Measurements from ENCODE around the gene CDIP1. TPM values are rescaled to one million over a fixed set of nuclear protein-coding genes. Genes with fewer than 3 reads are reported as not detected.
A peak's percentile ranks its signal among the peaks of the same experiment; 100 is the strongest.

The CDIP1 gene
- total RNA-seq, 4 donors from 2014 or later, result 16.2 to 40.2 (median 24.0) TPM

DNA sequence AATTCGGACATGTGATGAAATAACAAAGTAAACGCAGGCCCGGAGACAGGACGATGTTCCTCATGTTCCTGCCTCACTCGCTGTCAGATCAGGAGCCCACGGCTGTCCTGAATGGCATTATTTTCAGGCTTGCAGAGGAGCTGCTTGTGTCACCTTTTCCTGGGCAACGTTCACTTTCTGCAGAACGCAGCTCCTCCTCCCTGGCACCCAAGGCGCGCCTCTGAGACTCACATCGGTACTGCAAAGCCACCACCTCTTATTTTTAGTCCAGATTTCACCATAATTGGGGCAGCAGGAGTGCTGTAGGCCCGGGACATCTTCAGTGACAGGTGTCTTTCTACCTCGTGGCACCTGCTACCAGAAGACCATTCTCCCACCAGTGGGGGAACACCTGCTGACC, 9.6 kb upstream of the CDIP1 start:
- no peak for TF ChIP-seq EP300 (IDR thresholded peaks at IDR 0.05)
- TF ChIP-seq POLR2A (IDR thresholded peaks at IDR 0.05), result no peak
- TF ChIP-seq, protein P1, sequence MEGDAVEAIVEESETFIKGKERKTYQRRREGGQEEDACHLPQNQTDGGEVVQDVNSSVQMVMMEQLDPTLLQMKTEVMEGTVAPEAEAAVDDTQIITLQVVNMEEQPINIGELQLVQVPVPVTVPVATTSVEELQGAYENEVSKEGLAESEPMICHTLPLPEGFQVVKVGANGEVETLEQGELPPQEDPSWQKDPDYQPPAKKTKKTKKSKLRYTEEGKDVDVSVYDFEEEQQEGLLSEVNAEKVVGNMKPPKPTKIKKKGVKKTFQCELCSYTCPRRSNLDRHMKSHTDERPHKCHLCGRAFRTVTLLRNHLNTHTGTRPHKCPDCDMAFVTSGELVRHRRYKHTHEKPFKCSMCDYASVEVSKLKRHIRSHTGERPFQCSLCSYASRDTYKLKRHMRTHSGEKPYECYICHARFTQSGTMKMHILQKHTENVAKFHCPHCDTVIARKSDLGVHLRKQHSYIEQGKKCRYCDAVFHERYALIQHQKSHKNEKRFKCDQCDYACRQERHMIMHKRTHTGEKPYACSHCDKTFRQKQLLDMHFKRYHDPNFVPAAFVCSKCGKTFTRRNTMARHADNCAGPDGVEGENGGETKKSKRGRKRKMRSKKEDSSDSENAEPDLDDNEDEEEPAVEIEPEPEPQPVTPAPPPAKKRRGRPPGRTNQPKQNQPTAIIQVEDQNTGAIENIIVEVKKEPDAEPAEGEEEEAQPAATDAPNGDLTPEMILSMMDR (IDR thresholded peaks at IDR 0.05), result no peak
- no peak overlapping the region for H3K27ac ChIP-seq
- no peak for DNase-seq (ENCODE audit: low spot score in 2 of 2)
- H3K9me3 ChIP-seq, result no peaks in the 10 kb centered on the region
- 77 to 87% methylated on average over 13 of the region's 13 CpGs for WGBS, 2 donors
- H3K36me3 ChIP-seq, result no peaks in the 10 kb centered on the region
- H3K4me1 ChIP-seq, result no peaks in the 10 kb centered on the region
- H3K4me3 ChIP-seq, result no peak overlapping the region
- H3K27me3 ChIP-seq, result no peaks in the 10 kb centered on the region

DNA sequence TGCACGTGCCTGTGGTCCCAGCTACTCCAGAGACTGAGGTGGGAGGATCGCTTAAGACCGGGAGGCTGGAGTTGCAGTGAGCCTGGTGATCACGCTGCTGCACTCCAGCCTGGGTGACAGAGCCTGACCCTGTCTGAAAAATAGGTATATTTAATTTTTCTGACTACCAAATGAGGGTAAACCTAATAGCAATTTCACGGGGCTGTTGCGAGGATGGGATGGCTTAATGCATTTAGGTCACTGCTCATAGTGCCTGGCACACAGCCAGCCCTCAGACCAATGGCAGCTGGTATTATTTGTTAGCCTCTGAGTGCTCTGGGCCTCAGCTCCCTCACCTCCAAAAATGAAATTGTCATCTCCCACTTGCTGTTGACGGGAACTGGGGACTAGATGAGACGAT, 5.9 kb upstream of the CDIP1 start:
- Histone ChIP-seq H3K36me3 (no peaks in the 10 kb centered on the region), H3K9me3 (peaks cover 0 to 11% (median 0%) of the 10 kb centered on the region in 4 donors), H3K27me3 (no peaks in the 10 kb centered on the region), H3K27ac (no peak overlapping the region), H3K4me1 (no peaks in the 10 kb centered on the region), H3K4me3 (no peak overlapping the region)
- DNase-seq (ENCODE audit: low spot score in 2 of 2), result no peak
- TF ChIP-seq EP300 (IDR thresholded peaks at IDR 0.05) (no peak), POLR2A (IDR thresholded peaks at IDR 0.05) (no peak)
- TF ChIP-seq, protein P1 (IDR thresholded peaks at IDR 0.05), result no peak
- WGBS, 2 donors, result 79 to 80% methylated on average over 8 of the region's 8 CpGs

DNA sequence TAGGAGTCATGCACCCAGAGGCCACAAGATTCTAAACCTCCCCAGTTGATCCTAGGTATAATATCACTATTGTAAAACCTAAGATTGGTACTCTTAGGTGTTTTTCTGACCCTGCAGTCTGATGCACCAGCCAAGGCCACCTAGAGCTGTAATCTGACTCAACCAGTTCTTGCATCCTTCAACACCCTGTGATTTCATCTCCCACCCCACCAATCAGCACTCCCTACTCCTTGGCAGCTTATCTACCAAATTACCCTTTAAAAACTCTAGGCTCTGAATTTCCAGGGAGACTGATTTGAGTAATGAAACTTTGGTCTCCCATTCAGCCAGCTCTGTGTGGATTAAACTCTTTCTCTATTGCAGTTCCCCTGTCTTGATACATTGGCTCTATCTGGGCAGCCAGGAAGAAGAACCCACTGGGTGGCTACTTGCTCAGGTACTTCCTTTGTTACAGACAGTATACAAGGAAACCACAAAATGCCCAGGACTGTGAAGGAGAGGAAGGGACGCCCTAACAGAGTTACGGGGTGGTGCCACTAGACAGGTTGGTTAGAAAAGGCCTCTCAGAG, 1.2 kb upstream of the CDIP1 start:
- TF ChIP-seq POLR2A (IDR thresholded peaks at IDR 0.05) (no peak), EP300 (IDR thresholded peaks at IDR 0.05) (no peak)
- TF ChIP-seq, protein P1 (IDR thresholded peaks at IDR 0.05), result no peak
- peak overlapping the region in 1 of 4 donors; percentile 97 for H3K27ac ChIP-seq
- no peaks in the 10 kb centered on the region for H3K27me3 ChIP-seq
- DNase-seq (ENCODE audit: low spot score in 2 of 2), result no peak
- WGBS, 2 donors, result 94 to 96% methylated on average over 2 of the region's 2 CpGs
- H3K4me3 ChIP-seq, result no peak overlapping the region
- H3K4me1 ChIP-seq, result peaks cover 0 to 22% (median 8%) of the 10 kb centered on the region in 4 donors
- H3K36me3 ChIP-seq, result peaks cover 0 to 6% (median 0%) of the 10 kb centered on the region in 3 donors
- peaks cover 0 to 12% (median 0%) of the 10 kb centered on the region in 4 donors for H3K9me3 ChIP-seq

DNA sequence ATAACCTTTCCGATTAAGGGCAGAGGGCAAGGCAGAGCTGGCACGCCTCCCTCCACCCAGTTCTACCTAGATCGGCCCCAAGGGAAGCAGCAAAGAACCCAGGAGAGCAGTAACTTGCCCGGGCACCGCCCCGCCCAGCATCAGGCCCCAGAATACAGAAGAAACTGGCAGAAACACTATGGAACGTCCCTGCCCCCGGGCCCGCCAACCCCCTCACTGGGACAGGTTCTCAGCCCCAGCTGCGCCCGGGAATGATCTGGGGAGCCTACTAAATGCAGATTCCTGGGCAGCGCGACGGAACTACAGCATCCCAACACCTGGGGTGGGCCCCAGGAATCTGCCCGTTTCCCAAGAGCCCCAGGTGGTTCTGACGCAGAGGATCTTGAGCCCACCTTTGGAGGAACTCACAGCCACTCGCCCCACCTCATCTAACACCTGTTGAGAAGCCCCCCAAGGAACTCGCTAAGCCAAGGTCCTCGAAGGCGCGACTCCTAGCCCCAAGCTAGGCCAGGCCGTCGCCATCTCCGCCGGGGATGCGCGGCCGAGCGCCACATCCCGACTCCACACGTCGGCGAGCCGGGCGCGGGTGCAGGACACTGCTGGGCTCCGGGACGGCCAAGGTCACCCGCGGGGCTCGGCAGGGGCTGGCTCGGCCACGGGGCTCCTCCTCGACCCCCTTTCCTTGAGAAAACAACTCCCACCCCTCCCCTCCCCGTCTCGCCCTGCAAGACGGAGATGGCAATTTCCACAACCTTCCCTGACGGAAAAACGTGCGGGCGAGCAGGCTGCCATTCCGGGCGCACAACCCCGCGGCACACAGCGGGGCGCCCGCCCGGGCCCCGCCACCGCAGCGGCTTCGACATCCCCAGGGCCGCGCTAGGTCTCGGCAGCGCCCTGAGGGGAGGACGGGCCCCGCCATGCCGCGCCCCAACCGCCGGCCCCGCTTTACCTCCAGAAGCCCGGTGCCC, 913 bp downstream of the CDIP1 start:
- peak overlapping the region; percentile 81 to 100 (median 88) for H3K4me3 ChIP-seq
- H3K9me3 ChIP-seq, result peaks cover 0 to 12% (median 0%) of the 10 kb centered on the region in 4 donors
- no peaks in the 10 kb centered on the region for H3K27me3 ChIP-seq
- peaks cover 0 to 25% (median 8%) of the 10 kb centered on the region in 4 donors for H3K4me1 ChIP-seq
- peak overlapping the region; percentile 84 to 97 (median 92) for H3K27ac ChIP-seq
- no peak for DNase-seq (ENCODE audit: low spot score in 2 of 2)
- TF ChIP-seq, protein P1 (IDR thresholded peaks at IDR 0.05), result no peak
- TF ChIP-seq EP300 (IDR thresholded peaks at IDR 0.05), result peak in 1 of 2 donors; percentile 4
- WGBS, 2 donors, result 5 to 21% methylated on average over 28 to 35 of the region's 75 CpGs
- peaks cover 0 to 17% (median 0%) of the 10 kb centered on the region in 3 donors for H3K36me3 ChIP-seq
